Activated gamma-delta T cell treated with Interleukin-2 at 50 U/mL for 16 hours (primary cell): ENCODE measurements around the gene SLC4A5.
A peak's percentile ranks its signal among the peaks of the same experiment; 100 is the strongest.
"Not testable (repeated sequence)": the region's sequence is repeated elsewhere in the genome, so short reads cannot be mapped to it uniquely, and the experiment has no call there.

Experiments used
- DNase-seq: peaks from one replicate; pipeline ENCODE4 v3.0.0-alpha.2; 2020

Gene SLC4A5

GRCh38 chr2:74364533-74365505 lies 21.6 kb upstream of the SLC4A5 start:
- DNase-seq = no peak

GRCh38 chr2:74361327-74361726 lies 18.1 kb upstream of the SLC4A5 start:
- DNase-seq = no peak

- DNase-seq = no peak
Measured at GRCh38 chr2:74357627-74358026, 14.4 kb upstream of the SLC4A5 start.

GRCh38 chr2:74349889-74350288 lies 6.7 kb upstream of the SLC4A5 start:
- no peak for DNase-seq

- DNase-seq = no peak
Measured at GRCh38 chr2:74347742-74348141, 4.5 kb upstream of the SLC4A5 start.

GRCh38 chr2:74347303-74347702 lies 4.1 kb upstream of the SLC4A5 start:
- DNase-seq = no peak

GRCh38 chr2:74345272-74345943 lies 2.2 kb upstream of the SLC4A5 start:
- DNase-seq = no peak

GRCh38 chr2:74336227-74336626 lies 7.0 kb downstream of the SLC4A5 start:
- not testable (repeated sequence) for DNase-seq

- peak; percentile 77 for DNase-seq
Measured at GRCh38 chr2:74334931-74335333, 8.3 kb downstream of the SLC4A5 start.

GRCh38 chr2:74333896-74334586 lies 9.2 kb downstream of the SLC4A5 start:
- no peak for DNase-seq

- no peak for DNase-seq
Measured at GRCh38 chr2:74333175-74333574, 10.0 kb downstream of the SLC4A5 start.

- DNase-seq = no peak
Measured at GRCh38 chr2:74332550-74333174, 10.6 kb downstream of the SLC4A5 start.

- DNase-seq = no peak
Measured at GRCh38 chr2:74328573-74328972, 14.6 kb downstream of the SLC4A5 start.

GRCh38 chr2:74328074-74328473 lies 15.1 kb downstream of the SLC4A5 start:
- no peak for DNase-seq

GRCh38 chr2:74327627-74328026 lies 15.6 kb downstream of the SLC4A5 start:
- DNase-seq = no peak

GRCh38 chr2:74327199-74327598 lies 16.0 kb downstream of the SLC4A5 start:
- no peak for DNase-seq

GRCh38 chr2:74325815-74326214 lies 17.4 kb downstream of the SLC4A5 start:
- no peak for DNase-seq

- no peak for DNase-seq
Measured at GRCh38 chr2:74321737-74322136, 21.5 kb downstream of the SLC4A5 start.

- DNase-seq = no peak
Measured at GRCh38 chr2:74317701-74318100, 25.5 kb downstream of the SLC4A5 start.

- DNase-seq = no peak
Measured at GRCh38 chr2:74316627-74317295, 26.5 kb downstream of the SLC4A5 start.

GRCh38 chr2:74314107-74314506 lies 29.1 kb downstream of the SLC4A5 start:
- no peak for DNase-seq

- no peak for DNase-seq
Measured at GRCh38 chr2:74313497-74313896, 29.7 kb downstream of the SLC4A5 start.
